ENCODE measurements around the gene CBR3.
A peak's percentile ranks its signal among the peaks of the same experiment; 100 is the strongest.

CBR3 gene

GRCh38 chr21:36105327-36105842, 29.5 kb upstream of the CBR3 start:
- no peak for ATAC-seq
- no peak overlapping the region for H3K27ac Mint-ChIP-seq
- peaks cover 12% of the 10 kb centered on the region for H3K4me1 Mint-ChIP-seq
- no peaks in the 10 kb centered on the region for H3K9me3 Mint-ChIP-seq
- DNase-seq = no peak
- peak overlapping the region; percentile 67 for H3K4me3 Mint-ChIP-seq
- H3K27me3 Mint-ChIP-seq = peaks cover 24% of the 10 kb centered on the region
- H3K36me3 Mint-ChIP-seq (ENCODE audit: low read depth) = no peaks in the 10 kb centered on the region

DNA sequence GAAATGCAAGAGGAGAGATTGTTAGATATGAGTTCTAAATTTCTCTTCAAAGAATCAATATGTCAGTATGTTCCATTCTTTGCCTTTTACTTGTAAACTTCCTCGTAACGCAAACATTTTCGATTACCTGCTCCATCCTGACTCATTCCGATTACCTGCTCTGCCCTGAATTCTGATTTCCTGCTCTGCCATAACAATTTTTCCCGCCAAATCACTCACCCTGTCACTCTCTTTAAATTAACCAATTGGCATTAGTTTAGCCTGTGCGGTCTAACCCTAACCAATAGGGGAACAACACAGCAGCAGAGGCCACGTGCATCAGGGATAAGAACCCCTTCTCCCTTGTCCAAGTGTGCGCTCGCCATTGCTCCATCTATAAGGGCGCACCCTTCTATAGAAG, 25.0 kb upstream of the CBR3 start:
- DNase-seq (no peak), ATAC-seq (no peak)
- Mint-ChIP-seq H3K27ac (no peak overlapping the region), H3K9me3 (no peaks in the 10 kb centered on the region), H3K36me3 (ENCODE audit: low read depth) (no peaks in the 10 kb centered on the region), H3K4me3 (no peak overlapping the region), H3K4me1 (peaks cover 28% of the 10 kb centered on the region), H3K27me3 (peaks cover 18% of the 10 kb centered on the region)

DNA sequence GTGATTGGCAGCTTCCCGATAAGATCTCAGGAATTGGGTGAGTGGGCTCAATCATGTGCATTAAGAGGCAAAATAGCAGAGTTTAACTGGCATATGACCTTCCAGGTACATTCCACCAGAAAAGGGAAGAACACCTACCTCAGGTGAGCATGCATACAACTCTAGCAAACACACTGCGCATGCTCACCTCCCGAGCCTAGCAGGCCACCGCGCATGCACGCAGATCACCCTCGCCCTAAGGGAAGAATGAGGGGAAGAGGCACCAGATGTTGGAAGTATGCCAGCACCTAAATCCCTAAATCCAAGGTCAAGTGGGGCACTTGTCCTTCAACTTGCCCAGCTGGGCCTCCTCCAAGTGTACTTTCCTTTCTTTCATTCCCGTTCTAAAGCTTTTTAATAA, 23.6 kb upstream of the CBR3 start:
- H3K36me3 Mint-ChIP-seq (ENCODE audit: low read depth) = no peaks in the 10 kb centered on the region
- ATAC-seq = no peak
- H3K9me3 Mint-ChIP-seq = no peaks in the 10 kb centered on the region
- DNase-seq = no peak
- peaks cover 7% of the 10 kb centered on the region for H3K27me3 Mint-ChIP-seq
- H3K4me3 Mint-ChIP-seq = no peak overlapping the region
- H3K4me1 Mint-ChIP-seq = peaks cover 32% of the 10 kb centered on the region
- H3K27ac Mint-ChIP-seq = no peak overlapping the region

GRCh38 chr21:36113647-36114428, 21.0 kb upstream of the CBR3 start:
- Mint-ChIP-seq H3K36me3 (ENCODE audit: low read depth) (no peaks in the 10 kb centered on the region), H3K4me3 (peak overlapping the region; percentile 77), H3K9me3 (no peaks in the 10 kb centered on the region), H3K27ac (peak overlapping the region; percentile 80), H3K27me3 (no peaks in the 10 kb centered on the region), H3K4me1 (peaks cover 32% of the 10 kb centered on the region)
- ATAC-seq (peak; percentile 38), DNase-seq (peak; percentile 46)

- H3K27me3 Mint-ChIP-seq = no peaks in the 10 kb centered on the region
- H3K4me1 Mint-ChIP-seq = peaks cover 32% of the 10 kb centered on the region
- H3K36me3 Mint-ChIP-seq (ENCODE audit: low read depth) = no peaks in the 10 kb centered on the region
- H3K27ac Mint-ChIP-seq = no peak overlapping the region
- no peak overlapping the region for H3K4me3 Mint-ChIP-seq
- no peak for ATAC-seq
- DNase-seq = no peak
- no peaks in the 10 kb centered on the region for H3K9me3 Mint-ChIP-seq
Measured at GRCh38 chr21:36115138-36115730, 19.6 kb upstream of the CBR3 start.

- Mint-ChIP-seq H3K4me1 (peaks cover 30% of the 10 kb centered on the region), H3K4me3 (no peak overlapping the region), H3K27me3 (no peaks in the 10 kb centered on the region), H3K9me3 (no peaks in the 10 kb centered on the region), H3K27ac (no peak overlapping the region), H3K36me3 (ENCODE audit: low read depth) (no peaks in the 10 kb centered on the region)
- ATAC-seq (no peak), DNase-seq (no peak)
Measured at GRCh38 chr21:36117286-36117741, 17.6 kb upstream of the CBR3 start.

DNA sequence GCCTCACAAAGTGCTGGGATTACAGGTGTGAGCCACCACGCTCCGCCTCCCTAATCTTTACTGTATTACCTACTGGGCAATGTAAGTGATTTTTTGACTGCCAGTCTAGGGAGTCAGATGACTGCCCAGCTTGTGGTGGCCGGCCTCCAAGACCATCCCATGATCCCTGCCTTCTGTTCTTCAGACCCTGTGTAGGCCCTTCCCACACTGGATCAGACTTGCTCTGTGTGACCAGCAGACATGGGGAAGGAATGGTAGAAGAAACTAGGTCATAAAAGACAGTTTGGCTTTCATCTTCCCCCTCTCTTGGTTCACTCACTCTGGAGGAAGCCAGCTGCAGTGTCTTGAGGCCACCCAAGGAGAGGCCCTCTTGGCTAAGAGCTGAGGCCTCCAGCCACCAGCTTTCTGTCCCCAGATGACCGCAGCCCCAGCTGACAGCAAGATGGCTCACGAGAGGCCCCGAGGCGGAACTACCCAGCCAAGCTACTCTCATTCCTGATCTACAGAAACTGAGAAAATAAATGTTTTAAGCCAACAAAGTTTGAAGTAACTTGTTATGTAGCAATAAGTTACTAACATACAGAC, 14.5 kb upstream of the CBR3 start:
- H3K4me1 Mint-ChIP-seq = peaks cover 2% of the 10 kb centered on the region
- H3K27me3 Mint-ChIP-seq = no peaks in the 10 kb centered on the region
- H3K4me3 Mint-ChIP-seq = no peak overlapping the region
- DNase-seq (no peak), ATAC-seq (no peak)
- no peaks in the 10 kb centered on the region for H3K36me3 Mint-ChIP-seq (ENCODE audit: low read depth)
- no peaks in the 10 kb centered on the region for H3K9me3 Mint-ChIP-seq
- H3K27ac Mint-ChIP-seq = no peak overlapping the region

GRCh38 chr21:36122977-36123376, 11.9 kb upstream of the CBR3 start:
- Mint-ChIP-seq H3K9me3 (no peaks in the 10 kb centered on the region), H3K4me1 (peaks cover 3% of the 10 kb centered on the region), H3K27ac (no peak overlapping the region)

GRCh38 chr21:36124395-36124794, 10.5 kb upstream of the CBR3 start:
- ATAC-seq = no peak
- Mint-ChIP-seq H3K27ac (no peak overlapping the region), H3K36me3 (ENCODE audit: low read depth) (no peaks in the 10 kb centered on the region), H3K9me3 (no peaks in the 10 kb centered on the region), H3K4me1 (peaks cover 3% of the 10 kb centered on the region), H3K4me3 (no peak overlapping the region), H3K27me3 (no peaks in the 10 kb centered on the region)
- DNase-seq = no peak

More at GRCh38 chr21:36122977-36123376, 11.9 kb upstream of the CBR3 start:
- no peak overlapping the region for H3K4me3 Mint-ChIP-seq
- no peaks in the 10 kb centered on the region for H3K27me3 Mint-ChIP-seq
- DNase-seq (no peak), ATAC-seq (no peak)
- no peaks in the 10 kb centered on the region for H3K36me3 Mint-ChIP-seq (ENCODE audit: low read depth)

DNA sequence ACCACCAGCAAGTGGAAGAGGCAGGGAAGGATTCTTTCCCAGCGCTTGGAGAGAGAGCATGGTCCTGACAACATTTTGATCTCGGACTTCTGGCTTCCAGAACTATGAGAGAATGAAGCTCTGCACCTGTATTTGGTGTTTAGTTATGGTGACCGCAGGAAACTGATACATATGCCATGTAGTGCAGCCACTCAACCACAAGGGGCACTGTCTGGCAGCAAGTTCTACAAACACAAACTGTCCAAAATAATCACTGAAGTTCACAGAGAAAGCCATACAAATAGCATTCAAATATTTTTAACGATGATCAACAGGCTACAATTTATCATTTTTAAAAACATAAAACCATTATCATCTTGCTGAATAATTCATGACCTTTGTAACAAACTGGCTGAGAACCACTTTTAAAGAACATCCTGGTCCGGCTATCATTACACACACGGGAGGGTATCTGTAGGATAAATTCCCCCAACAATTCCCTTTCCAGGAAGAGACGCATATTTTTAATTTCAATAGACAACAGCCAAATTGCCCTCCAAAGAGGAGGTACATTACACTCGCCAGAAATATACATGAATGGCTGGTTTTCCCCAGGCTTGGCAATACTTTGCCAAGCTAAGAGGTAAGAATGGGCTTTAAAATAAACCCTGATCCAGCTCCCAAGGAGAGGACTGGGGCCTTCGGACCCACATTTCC, 9.2 kb upstream of the CBR3 start:
- H3K9me3 Mint-ChIP-seq = no peaks in the 10 kb centered on the region
- no peak overlapping the region for H3K4me3 Mint-ChIP-seq
- H3K27me3 Mint-ChIP-seq = no peaks in the 10 kb centered on the region
- DNase-seq = peak; percentile 57
- no peaks in the 10 kb centered on the region for H3K36me3 Mint-ChIP-seq (ENCODE audit: low read depth)
- peaks cover 7% of the 10 kb centered on the region for H3K4me1 Mint-ChIP-seq
- ATAC-seq = no peak
- H3K27ac Mint-ChIP-seq = no peak overlapping the region

- no peaks in the 10 kb centered on the region for H3K27me3 Mint-ChIP-seq
- no peaks in the 10 kb centered on the region for H3K36me3 Mint-ChIP-seq (ENCODE audit: low read depth)
- no peak overlapping the region for H3K4me3 Mint-ChIP-seq
- DNase-seq (no peak), ATAC-seq (no peak)
- H3K4me1 Mint-ChIP-seq = peaks cover 10% of the 10 kb centered on the region
- no peak overlapping the region for H3K27ac Mint-ChIP-seq
- H3K9me3 Mint-ChIP-seq = no peaks in the 10 kb centered on the region
Measured at GRCh38 chr21:36126208-36126565, 8.7 kb upstream of the CBR3 start.

DNA sequence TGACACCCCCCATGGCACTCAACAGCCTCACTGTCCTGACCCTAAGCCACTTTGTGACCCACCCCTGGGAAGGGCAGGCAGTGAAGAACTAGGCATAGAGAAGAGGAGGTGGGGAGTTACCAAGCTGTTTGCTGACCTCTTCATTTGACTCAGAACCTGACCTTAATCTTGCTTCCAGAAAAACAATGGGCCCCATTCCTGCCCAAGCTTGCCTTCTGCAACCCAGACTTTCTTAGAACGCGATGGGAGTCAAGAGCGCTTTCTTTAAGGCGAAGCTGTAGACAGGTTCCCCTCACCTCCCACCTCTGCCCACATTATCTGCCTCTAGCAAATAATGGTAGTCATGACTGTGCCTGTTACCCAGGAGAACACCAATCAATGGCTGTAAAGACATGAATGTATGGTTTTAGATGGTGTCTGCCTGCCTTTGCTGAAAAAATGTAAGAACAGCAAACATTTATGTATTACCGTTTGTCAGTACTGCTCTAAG, 8.2 kb upstream of the CBR3 start:
- H3K4me1 Mint-ChIP-seq = peaks cover 10% of the 10 kb centered on the region
- ATAC-seq (no peak), DNase-seq (no peak)
- no peaks in the 10 kb centered on the region for H3K9me3 Mint-ChIP-seq
- H3K27ac Mint-ChIP-seq = no peak overlapping the region
- H3K27me3 Mint-ChIP-seq = no peaks in the 10 kb centered on the region
- no peak overlapping the region for H3K4me3 Mint-ChIP-seq
- no peaks in the 10 kb centered on the region for H3K36me3 Mint-ChIP-seq (ENCODE audit: low read depth)

DNA sequence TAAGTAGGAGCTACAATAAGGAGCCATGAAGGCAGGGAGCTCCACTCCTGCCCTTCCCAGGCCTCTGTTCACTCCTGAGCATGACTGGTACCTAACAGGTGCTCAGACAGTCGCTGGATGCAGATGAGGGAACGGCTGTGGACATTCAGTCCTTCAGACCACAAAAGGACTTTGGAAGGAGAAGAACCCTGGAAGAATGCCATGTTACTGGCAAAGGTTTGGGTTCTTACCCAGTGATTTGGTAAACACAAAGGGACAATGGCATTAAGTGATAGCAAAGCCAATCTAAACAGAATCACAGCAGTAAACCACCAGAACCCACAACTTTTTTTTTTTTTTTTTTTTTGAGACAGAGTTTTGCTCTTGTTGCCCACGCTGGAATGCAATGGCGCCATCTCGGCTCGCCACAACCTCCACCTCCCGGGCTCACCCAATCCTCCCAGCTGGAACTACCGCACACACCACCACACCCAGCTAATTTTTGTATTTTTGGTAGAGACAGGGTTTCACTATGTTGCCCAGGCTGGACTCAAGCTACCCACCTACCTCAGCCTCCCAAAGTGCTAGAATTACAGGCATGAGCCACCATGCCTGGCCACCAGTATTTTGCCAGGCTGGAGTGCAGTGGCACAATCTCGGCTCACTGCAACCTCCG, 7.5 kb upstream of the CBR3 start:
- Mint-ChIP-seq H3K4me1 (peaks cover 10% of the 10 kb centered on the region), H3K27ac (no peak overlapping the region), H3K36me3 (ENCODE audit: low read depth) (no peaks in the 10 kb centered on the region), H3K27me3 (no peaks in the 10 kb centered on the region), H3K9me3 (no peaks in the 10 kb centered on the region), H3K4me3 (no peak overlapping the region)
- DNase-seq (no peak), ATAC-seq (no peak)

GRCh38 chr21:36127977-36128376, 6.9 kb upstream of the CBR3 start:
- DNase-seq = no peak
- Mint-ChIP-seq H3K27ac (no peak overlapping the region), H3K36me3 (ENCODE audit: low read depth) (no peaks in the 10 kb centered on the region), H3K4me3 (no peak overlapping the region), H3K27me3 (no peaks in the 10 kb centered on the region), H3K9me3 (no peaks in the 10 kb centered on the region), H3K4me1 (peaks cover 10% of the 10 kb centered on the region)
- ATAC-seq = no peak
